Activated T-cell treated with anti-CD3 and anti-CD28 coated beads, Interleukin-2, amount 50 U/mL, for 24 hours (primary cell): ENCODE results near the gene GNMT.

Experiments used
- DNase-seq: peaks from one replicate; pipeline ENCODE4 v3.0.0-alpha.2; 2020
- H3K27ac Mint-ChIP-seq: 2 replicates; pipeline ENCODE4 v1.8.0; 2020; ENCODE audit warnings: mild to moderate bottlenecking, mixed read lengths
- H3K27me3 Mint-ChIP-seq: 2 replicates; pipeline ENCODE4 v1.8.0; 2020; ENCODE audit warnings: mixed read lengths
- H3K36me3 Mint-ChIP-seq: 2 replicates; pipeline ENCODE4 v1.8.0; 2020; ENCODE audit warnings: low read depth, mixed read lengths
- H3K4me1 Mint-ChIP-seq: 2 replicates; pipeline ENCODE4 v1.8.0; 2020; ENCODE audit warnings: low read depth, mixed read lengths
- H3K4me3 Mint-ChIP-seq: 2 replicates; pipeline ENCODE4 v1.8.0; 2020; ENCODE audit warnings: mild to moderate bottlenecking, moderate library complexity, mixed read lengths
- H3K9me3 Mint-ChIP-seq: 2 replicates; pipeline ENCODE4 v1.8.0; 2020; ENCODE audit warnings: mixed read lengths

Gene GNMT

DNA sequence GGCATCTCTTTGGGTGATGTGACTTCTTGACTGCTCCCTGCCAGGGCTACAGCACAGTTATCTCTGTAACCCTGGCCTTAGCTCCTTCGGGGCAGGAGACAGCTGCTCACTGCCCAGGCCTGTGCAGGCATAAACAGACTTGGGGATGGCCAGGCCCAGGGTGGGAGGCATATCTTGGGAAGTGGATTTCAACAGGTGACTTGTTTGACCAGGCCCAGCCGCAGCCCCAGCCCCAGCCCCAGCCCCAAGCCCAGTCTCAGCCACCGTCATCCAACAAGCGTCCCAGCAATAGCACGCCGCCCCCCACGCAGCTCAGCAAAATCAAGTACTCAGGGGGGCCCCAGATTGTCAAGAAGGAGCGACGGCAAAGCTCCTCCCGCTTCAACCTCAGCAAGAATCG lies 45.7 kb downstream of the GNMT start:
- H3K9me3 Mint-ChIP-seq = no peaks in the 10 kb centered on the region
- peaks cover 8% of the 10 kb centered on the region for H3K4me1 Mint-ChIP-seq
- peaks cover 64% of the 10 kb centered on the region for H3K36me3 Mint-ChIP-seq
- H3K27me3 Mint-ChIP-seq = no peaks in the 10 kb centered on the region
- H3K4me3 Mint-ChIP-seq = no peak overlapping the region
- no peak overlapping the region for H3K27ac Mint-ChIP-seq
- no peak for DNase-seq

DNA sequence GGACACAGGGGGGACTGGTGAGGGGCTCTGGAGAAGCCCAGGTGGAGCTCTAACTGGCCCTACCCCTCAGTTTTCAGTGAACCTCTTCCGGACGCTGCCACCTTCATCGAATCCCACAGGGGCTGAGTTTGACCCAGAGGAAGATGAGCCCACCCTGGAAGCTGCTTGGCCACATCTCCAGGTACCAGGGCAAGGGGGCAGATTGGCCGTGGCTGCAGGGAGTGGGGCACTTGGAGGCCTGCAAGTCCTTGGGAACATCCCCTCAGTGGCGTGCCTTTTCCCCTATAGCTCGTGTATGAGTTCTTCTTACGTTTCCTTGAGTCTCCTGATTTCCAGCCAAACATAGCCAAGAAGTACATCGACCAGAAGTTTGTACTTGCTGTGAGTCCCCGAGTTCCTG lies 46.6 kb downstream of the GNMT start:
- Mint-ChIP-seq H3K27me3 (no peaks in the 10 kb centered on the region), H3K4me3 (no peak overlapping the region), H3K27ac (no peak overlapping the region), H3K4me1 (peaks cover 17% of the 10 kb centered on the region), H3K36me3 (peaks cover 73% of the 10 kb centered on the region), H3K9me3 (no peaks in the 10 kb centered on the region)
- no peak for DNase-seq

DNA sequence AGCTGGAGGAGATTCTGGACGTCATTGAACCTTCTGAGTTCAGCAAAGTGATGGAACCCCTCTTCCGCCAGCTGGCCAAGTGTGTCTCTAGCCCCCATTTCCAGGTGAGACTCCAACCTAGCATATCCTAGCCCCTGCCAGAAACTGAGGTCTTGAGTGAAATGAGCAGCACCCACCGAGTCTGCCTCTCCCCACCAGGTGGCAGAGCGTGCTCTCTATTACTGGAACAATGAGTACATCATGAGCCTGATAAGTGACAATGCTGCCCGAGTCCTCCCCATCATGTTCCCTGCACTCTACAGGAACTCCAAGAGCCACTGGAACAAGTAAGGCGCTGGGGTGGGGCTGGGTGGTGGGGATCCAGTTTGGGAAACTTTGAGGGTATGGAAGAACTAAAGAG lies 48.6 kb downstream of the GNMT start:
- Mint-ChIP-seq H3K9me3 (no peaks in the 10 kb centered on the region), H3K27ac (peak overlapping the region; percentile 68), H3K36me3 (peaks cover 86% of the 10 kb centered on the region), H3K4me3 (no peak overlapping the region), H3K4me1 (peaks cover 31% of the 10 kb centered on the region), H3K27me3 (no peaks in the 10 kb centered on the region)
- peak; percentile 55 for DNase-seq

DNA sequence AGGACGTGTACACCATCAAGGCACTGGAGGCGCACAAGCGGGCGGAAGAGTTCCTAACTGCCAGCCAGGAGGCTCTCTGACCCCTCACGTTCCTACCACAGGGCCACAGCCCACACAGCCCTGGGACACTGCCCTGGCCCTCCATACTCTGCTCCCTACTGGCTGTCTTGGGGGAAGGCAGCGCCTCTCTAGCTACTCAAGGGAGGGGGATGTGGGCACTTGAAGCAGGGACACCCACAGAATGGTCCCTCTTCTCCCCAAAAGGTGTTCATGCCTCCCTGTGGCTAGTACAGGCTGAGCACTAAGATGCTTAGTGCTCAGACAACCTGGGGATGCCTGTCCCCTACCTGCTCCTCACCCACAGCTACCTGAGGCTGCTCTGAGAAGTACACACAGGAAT lies 50.7 kb downstream of the GNMT start:
- peaks cover 85% of the 10 kb centered on the region for H3K36me3 Mint-ChIP-seq
- H3K4me1 Mint-ChIP-seq = peaks cover 44% of the 10 kb centered on the region
- peak overlapping the region; percentile 97 for H3K27ac Mint-ChIP-seq
- no peaks in the 10 kb centered on the region for H3K9me3 Mint-ChIP-seq
- peak overlapping the region; percentile 31 for H3K4me3 Mint-ChIP-seq
- no peak for DNase-seq
- no peaks in the 10 kb centered on the region for H3K27me3 Mint-ChIP-seq

DNA sequence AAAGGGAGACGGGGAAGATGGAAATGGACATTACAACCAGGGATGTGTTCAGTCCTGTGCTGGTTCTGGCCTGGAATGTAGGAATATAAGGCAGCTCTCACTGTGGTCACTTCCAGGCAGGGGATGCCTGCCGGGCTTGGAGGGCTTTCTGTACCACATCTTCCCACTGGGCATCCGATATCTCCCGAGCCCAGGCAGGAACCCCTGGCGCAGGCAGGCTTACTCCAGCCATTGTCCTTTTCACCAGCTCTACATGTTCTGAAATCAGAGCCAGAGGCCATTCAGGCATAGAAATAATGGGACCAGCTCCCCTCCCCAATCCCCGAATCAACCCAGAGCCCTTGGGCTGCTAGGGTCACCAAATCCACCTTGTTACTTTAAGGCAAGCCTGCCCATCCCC lies 51.8 kb downstream of the GNMT start:
- H3K4me3 Mint-ChIP-seq = peak overlapping the region; percentile 96
- no peak for DNase-seq
- no peaks in the 10 kb centered on the region for H3K9me3 Mint-ChIP-seq
- peaks cover 55% of the 10 kb centered on the region for H3K4me1 Mint-ChIP-seq
- peak overlapping the region; percentile 97 for H3K27ac Mint-ChIP-seq
- no peaks in the 10 kb centered on the region for H3K27me3 Mint-ChIP-seq
- H3K36me3 Mint-ChIP-seq = peaks cover 81% of the 10 kb centered on the region

DNA sequence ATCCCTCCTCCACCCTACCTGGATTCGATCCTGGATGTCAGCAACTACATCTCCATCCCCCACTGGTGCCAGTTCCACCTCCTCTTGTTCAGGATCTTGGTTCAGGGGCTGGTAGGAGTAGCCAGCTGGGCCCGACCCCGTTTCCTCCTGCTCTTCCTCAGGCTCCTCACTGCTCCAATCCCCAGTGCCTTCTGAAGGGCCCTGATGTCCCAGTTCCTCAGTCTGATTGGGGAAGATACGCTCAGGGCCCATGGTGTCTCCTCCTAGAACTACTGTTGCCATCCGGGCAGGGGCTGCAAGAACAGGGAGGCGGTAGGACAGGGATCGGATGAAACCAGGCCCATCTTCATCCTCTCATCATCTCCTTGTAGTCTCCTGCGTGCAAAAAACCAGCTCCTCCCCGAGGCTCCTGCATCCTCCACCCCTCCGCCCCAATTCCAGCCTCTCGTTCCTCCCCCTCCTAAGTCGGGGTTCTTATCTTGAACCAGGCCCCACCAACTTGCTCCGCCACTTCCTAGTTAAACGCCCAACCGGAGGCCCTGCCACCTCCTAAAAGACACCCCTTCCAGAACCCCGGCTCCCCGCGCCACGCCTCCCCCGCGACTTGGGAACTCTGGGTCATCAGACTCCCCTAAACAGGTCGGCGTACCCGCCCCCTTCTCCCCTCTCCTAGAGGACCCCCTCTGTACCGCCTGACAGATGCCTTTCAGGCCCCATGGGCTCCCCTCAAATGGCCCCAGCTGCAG lies 52.7 kb downstream of the GNMT start:
- no peaks in the 10 kb centered on the region for H3K9me3 Mint-ChIP-seq
- DNase-seq = no peak
- peaks cover 59% of the 10 kb centered on the region for H3K4me1 Mint-ChIP-seq
- H3K36me3 Mint-ChIP-seq = peaks cover 81% of the 10 kb centered on the region
- H3K4me3 Mint-ChIP-seq = peak overlapping the region; percentile 96
- H3K27me3 Mint-ChIP-seq = no peaks in the 10 kb centered on the region
- H3K27ac Mint-ChIP-seq = peak overlapping the region; percentile 97
